Sigmoid colon (tissue), 4 donors: ENCODE results near the gene RAD23B.

ENCODE experiments used
- POLR2A ChIP-seq, 2 donors: fragments of 450-650 bp; IDR thresholded peaks; one replicate each; pipeline ENCODE4 v1.6.1; 2016; ENCODE audit warnings: antibody characterized with exemption in 2 of 2, mild to moderate bottlenecking in 2 of 2, moderate library complexity in 2 of 2
- POLR2AphosphoS5 ChIP-seq, 4 donors: sonication (generic); formaldehyde crosslinking; IDR thresholded peaks; one replicate each; pipeline ENCODE4 v1.6.1; 2017; ENCODE audit warnings: antibody characterized with exemption in 4 of 4
- TF ChIP-seq, protein P1 (sequence below), 4 experiments: fragments of 450-650 bp in 3 of 4; fragments of 200-600 bp in 1 of 4; IDR thresholded peaks; one replicate each; pipeline ENCODE4 v1.5.1; 2016 to 2019; ENCODE audit warnings: antibody characterized with exemption in 4 of 4, mild to moderate bottlenecking in 3 of 4, moderate library complexity in 2 of 4

DNA sequence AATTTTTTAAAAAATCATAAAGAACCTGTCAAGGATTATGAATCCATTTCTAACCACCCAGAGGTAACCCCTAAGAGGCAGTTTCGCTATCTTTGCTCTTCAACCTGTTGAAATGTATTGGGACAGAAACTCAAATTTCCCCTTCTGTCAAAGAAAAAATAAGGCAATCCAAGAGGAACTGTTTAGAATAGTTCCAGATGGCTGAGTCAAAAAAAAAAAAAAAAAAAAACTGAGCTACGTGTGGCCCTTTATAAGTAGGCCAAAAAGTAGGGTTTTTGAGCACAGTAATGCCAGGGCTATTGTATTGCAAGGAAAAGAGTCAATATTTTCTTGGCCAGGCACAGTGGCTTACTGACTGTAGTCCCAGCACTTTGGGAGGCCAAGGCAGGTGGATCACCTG is 94.9 kb downstream of the RAD23B start:
- TF ChIP-seq, protein P1, sequence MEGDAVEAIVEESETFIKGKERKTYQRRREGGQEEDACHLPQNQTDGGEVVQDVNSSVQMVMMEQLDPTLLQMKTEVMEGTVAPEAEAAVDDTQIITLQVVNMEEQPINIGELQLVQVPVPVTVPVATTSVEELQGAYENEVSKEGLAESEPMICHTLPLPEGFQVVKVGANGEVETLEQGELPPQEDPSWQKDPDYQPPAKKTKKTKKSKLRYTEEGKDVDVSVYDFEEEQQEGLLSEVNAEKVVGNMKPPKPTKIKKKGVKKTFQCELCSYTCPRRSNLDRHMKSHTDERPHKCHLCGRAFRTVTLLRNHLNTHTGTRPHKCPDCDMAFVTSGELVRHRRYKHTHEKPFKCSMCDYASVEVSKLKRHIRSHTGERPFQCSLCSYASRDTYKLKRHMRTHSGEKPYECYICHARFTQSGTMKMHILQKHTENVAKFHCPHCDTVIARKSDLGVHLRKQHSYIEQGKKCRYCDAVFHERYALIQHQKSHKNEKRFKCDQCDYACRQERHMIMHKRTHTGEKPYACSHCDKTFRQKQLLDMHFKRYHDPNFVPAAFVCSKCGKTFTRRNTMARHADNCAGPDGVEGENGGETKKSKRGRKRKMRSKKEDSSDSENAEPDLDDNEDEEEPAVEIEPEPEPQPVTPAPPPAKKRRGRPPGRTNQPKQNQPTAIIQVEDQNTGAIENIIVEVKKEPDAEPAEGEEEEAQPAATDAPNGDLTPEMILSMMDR (IDR thresholded peaks at IDR 0.05) = no peak
- TF ChIP-seq POLR2A (IDR thresholded peaks at IDR 0.05) = no peak
- TF ChIP-seq POLR2AphosphoS5 (IDR thresholded peaks at IDR 0.05) = no peak
